ENCODE results near the gene GNAI2.
A peak's percentile ranks its signal among the peaks of the same experiment; 100 is the strongest.
"Not testable (repeated sequence)": the region's sequence is repeated elsewhere in the genome, so short reads cannot be mapped to it uniquely, and the experiment has no call there.

GNAI2 gene

DNA sequence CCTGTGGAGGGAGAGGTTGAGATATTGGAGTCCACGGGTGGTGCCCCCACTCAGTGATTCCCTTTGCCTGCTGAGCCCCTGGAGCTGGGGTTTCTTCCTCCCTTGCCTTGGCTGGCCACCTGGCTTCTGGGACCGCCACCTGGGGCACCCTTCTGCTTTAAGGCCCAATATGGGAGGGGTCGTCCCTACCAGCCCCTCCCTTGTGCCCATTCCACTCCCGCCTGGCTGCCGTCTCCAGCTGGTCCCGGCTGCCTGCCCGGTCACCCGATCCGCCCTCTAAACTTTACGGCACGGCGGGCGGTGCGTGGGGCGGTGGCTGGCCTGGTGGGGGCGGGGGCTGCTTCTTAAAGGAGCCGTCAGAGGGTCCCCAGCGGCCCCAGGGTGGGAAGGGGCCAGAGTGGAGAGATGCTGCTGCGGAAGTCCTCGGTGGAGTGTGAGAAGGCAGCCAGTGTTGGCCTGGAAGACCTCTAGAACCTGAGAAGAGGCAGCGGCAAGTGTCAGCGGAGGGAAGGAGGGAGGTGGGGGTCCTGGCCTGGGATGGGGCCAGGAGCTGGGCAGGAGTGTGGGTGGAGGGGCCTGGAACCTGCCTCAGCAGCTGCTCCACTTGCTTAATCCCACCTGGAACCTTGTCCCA lies 31.4 kb downstream of the GNAI2 start:
- DNase-seq, result no peak

DNA sequence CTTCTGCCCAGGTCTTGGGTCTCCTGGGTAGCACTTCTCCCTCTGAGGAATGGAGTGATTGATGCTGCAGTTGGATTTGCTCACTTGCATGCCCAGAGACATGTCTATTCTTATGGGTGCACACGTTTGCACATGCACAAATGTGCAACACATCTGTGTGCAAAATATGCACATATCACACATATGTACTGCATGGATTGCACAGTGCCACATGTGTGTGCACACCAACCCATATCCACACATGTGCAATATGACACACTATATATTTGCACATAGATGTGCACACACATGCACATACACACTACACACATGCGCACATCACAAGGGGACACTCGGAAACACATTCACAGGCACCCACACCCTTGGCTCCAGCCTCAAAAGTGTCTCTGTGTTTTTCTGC lies 32.3 kb downstream of the GNAI2 start:
- DNase-seq, result no peak

- DNase-seq, result no peak
Measured at GRCh38 chr3:50268703-50269451, 32.9 kb downstream of the GNAI2 start, which contains the start of gene SEMA3B. Gene SEMA3B, plus strand, starts transcription at chr3:50269147. Its CDS starts 94 bp downstream, at chr3:50269241.

DNA sequence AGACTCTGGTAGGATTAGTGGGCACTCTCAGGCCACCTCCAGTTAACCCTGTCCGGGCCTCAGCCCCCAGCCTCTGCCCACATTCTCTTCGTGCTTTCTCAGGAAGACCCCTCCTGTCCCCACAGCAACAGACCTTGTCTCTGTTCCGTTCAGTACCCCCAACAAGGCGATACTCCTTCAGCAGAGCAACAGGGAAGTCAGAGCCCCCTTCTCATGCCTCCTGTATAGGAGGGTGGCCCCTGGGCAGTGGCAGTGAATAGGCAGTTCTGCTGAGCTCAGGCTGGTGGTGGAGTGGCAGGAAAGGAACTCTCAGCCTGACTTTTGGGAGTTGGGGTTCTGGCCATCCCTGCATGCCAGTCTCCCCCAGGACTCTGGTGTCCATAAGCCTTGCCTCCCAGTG lies 33.5 kb downstream of the GNAI2 start:
- no peak for DNase-seq

DNA sequence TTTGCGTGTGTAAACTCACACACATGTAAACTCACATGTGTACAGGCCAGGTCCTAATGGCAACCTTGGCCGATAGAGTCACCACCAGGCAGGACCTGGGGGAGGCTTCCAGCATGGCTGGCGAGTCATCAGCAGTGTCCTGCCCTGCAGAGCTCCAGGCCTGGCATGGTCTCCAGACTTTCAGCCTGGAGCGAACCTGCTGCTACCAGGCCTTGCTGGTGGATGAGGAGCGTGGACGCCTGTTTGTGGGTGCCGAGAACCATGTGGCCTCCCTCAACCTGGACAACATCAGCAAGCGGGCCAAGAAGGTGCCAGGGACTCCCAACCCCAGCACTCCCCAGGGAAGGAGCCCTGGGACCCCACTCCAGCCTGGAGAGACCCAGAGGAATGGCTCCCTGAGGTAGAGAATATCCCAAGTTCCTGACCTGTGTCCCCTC lies 34.0 kb downstream of the GNAI2 start:
- DNase-seq, result no peak

- DNase-seq, result no peak
Measured at GRCh38 chr3:50270422-50271224, 34.6 kb downstream of the GNAI2 start.

DNA sequence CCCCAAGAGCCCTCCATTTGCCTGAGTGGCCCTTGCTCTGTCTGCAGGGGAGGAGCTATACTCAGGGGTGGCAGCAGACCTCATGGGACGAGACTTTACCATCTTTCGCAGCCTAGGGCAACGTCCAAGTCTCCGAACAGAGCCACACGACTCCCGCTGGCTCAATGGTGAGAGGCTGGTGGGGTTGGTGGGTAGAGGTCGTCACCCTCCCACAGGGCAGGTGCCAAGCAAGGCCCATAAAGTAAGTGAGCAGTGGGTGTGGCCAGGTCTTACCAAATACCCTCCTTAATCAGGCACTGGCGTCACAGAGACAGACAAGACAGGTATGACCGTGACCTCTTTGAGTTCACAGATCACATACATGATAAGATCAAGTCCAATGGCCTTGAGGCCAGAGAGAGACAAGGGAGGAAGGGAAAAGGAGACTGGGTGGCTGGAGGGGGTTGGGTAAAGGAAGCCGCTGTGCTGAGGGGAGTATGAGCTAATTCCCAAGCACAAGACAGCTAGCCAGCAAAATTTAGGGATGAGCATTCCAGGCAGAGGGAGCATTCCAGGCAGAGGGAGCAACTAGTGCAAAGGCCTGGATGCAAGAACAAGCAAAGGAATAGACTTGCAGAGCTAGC lies 35.4 kb downstream of the GNAI2 start:
- no peak for DNase-seq

DNA sequence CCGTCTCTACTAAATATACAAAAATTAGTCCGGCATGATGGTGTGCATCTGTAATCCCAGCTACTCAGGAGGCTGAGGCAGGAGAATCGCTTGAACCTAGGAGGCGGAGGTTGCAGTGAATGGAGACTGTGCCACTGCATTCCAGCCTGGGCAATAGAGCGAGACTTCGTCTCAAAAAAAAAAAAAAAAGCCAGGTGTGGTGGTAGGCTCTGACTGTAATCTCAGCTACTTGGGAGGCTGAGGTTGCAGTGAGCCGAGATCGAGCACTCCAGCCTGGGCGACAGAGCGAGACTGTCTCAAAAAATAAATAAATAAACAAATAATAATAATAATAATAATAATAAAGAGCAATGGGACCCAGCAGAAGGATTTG lies 36.5 kb downstream of the GNAI2 start:
- DNase-seq, result not testable (repeated sequence)

DNA sequence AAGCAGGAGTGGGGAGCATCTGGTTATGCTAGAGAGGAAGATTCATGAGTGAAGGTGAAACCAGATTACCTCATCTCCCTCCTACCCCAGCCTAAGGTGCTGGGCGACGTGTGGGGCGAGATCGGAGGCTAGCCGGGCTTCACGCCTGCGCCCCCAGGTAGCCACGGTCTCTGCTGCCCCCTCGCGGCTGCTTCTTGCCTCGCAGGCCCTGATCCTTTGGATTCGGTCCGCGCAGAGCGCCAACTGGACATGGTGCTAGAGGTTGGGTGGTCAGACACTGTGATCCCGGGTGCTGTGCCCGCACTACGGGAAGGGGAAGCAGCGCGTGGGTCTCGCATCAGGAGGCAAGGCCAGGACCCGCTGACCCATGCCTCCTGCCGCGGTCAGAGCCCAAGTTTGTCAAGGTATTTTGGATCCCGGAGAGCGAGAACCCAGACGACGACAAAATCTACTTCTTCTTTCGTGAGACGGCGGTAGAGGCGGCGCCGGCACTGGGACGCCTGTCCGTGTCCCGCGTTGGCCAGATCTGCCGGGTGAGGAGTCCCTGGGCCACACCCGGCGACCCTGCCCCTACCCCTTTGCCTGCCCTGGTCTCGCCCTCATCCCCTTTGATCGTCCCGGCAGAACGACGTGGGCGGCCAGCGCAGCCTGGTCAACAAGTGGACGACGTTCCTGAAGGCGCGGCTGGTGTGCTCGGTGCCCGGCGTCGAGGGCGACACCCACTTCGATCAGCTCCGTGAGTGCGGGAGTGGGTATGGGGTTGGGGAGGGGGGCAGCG lies 37.1 kb downstream of the GNAI2 start:
- peak; percentile 73 for DNase-seq

DNA sequence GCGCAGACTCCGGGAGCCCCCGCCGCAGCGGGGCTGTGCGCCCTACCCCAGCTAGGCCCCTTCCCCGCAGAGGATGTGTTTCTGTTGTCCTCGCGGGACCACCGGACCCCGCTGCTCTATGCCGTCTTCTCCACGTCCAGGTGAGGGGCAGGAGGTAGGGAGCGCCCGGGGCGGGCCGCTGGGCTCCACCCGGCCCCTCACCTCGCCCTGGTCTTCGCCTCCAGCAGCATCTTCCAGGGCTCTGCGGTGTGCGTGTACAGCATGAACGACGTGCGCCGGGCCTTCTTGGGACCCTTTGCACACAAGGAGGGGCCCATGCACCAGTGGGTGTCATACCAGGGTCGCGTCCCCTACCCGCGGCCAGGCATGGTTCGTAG lies 37.7 kb downstream of the GNAI2 start:
- no peak for DNase-seq

DNA sequence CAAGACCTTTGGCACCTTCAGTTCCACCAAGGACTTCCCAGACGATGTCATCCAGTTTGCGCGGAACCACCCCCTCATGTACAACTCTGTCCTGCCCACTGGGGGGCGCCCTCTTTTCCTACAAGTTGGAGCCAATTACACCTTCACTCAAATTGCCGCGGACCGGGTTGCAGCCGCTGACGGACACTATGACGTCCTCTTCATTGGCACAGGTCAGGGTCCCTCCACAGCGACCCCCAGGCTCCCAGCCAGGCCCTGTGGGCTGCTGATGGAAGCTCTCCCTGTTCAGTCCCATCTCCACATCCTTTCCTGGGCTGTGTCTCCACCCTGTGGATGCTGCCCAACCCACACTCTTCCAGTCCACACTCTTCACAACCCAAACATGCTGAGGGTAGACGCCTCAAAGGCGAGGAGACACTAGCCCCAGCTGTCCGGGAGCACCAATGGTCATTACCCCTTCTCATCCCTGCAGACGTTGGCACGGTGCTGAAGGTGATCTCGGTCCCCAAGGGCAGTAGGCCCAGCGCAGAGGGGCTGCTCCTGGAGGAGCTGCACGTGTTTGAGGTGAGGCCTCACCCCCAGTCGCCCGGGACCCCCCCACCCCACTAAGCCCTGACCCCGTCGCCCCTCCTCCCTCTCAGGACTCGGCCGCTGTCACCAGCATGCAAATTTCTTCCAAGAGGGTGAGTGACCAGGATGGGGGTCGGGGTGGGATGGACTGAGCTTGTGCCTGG lies 38.5 kb downstream of the GNAI2 start:
- DNase-seq, result peak; percentile 54

DNA sequence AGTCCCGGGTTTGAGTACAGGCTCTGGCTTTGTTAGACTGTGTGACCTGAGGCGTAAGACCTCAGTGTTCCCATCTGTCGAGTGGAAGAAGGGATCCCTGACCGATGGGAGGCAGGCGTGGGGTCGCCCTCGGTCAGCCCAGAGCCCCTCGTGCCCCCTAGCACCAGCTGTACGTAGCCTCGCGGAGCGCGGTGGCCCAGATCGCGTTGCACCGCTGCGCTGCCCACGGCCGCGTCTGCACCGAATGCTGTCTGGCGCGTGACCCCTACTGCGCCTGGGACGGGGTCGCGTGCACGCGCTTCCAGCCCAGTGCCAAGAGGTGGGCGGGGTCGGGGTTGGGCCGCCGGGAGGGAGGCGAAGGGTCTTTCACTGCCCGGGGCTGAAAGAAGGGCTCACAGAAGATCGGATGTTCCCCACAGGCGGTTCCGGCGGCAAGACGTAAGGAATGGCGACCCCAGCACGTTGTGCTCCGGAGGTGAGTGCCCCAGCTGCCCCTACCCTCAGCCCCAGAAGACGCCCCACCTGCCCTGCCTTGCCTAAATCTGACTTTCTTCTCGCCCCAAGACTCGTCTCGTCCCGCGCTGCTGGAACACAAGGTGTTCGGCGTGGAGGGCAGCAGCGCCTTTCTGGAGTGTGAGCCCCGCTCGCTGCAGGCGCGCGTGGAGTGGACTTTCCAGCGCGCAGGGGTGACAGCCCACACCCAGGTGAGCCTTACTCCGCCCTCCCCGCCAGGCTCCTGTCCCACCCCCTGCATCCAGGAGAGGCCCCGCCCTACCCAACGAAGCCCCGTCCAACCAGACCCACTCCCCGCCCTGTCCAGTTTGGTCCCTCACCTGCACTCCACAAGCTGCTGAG lies 39.4 kb downstream of the GNAI2 start:
- DNase-seq, result no peak

GRCh38 chr3:50275996-50276761 lies 40.2 kb downstream of the GNAI2 start:
- no peak for DNase-seq

- DNase-seq, result no peak
Measured at GRCh38 chr3:50276762-50277101, 40.7 kb downstream of the GNAI2 start.

- no peak for DNase-seq
Measured at GRCh38 chr3:50278123-50278879, 42.3 kb downstream of the GNAI2 start.

DNA sequence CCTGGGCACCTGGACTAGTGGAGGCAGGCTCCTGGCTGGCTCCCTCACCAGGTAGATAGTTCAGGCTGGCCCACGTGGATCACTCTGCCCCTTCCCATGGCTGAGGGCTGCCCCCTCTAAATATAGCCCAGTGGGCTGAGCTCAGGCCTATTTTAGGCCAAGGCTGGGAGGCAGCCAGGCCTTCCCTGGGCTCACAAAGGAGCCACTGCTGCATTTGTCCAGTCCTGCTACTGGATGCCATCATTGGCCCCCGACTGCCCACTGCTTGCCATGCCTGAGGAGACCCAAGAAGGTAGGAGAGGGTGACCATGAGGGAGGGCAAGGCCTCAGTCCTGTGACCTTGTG lies 42.8 kb downstream of the GNAI2 start, which contains the start of gene LSMEM2:
Gene LSMEM2 (plus strand): TSS at position 208 of the 345 bp plus-strand sequence. CDS start 27 bp downstream, at position 235.
- no peak for DNase-seq

GRCh38 chr3:50279255-50280016 lies 43.4 kb downstream of the GNAI2 start:
- DNase-seq, result no peak

- not testable (repeated sequence) for DNase-seq
Measured at GRCh38 chr3:50284121-50284520, 48.1 kb downstream of the GNAI2 start.

All from activated effector memory CD4-positive, alpha-beta T cell treated with Interleukin-2 at 50 U/mL for 16 hours (primary cell).